Peyer's patch (tissue), 4 donors: Measurements from ENCODE around the gene BHLHE41. TPM values are rescaled to one million over a fixed set of nuclear protein-coding genes. Genes with fewer than 3 reads are reported as not detected.

ENCODE experiments used
- DNase-seq, 3 donors: peaks; one replicate each; pipeline ENCODE4 v3.0.0-alpha.2; 2017 to 2019
- H3K27ac ChIP-seq, 4 donors: fragments of 200-600 bp; sonication (generic); one replicate each; pipeline ENCODE4 v1.5.1; 2016 to 2019
- H3K27me3 ChIP-seq, 2 donors: fragments of 200-600 bp; sonication (generic); one replicate each; pipeline ENCODE4 v1.5.1; 2019
- H3K36me3 ChIP-seq, 3 donors: fragments of 200-600 bp; sonication (generic); one replicate each; pipeline ENCODE4 v1.5.1; 2016 to 2019
- H3K4me1 ChIP-seq, 4 donors: fragments of 200-600 bp; sonication (generic); one replicate each; pipeline ENCODE4 v1.5.1; 2016 to 2019
- H3K4me3 ChIP-seq, 4 donors: fragments of 200-600 bp; sonication (generic); 1 replicate in 3 of 4; 2 replicates in 1 of 4; pipeline ENCODE4 v1.5.1; 2016 to 2019; ENCODE audit warnings: mild to moderate bottlenecking in 1 of 4
- H3K9me3 ChIP-seq, 4 donors: fragments of 200-600 bp; sonication (generic); one replicate each; pipeline ENCODE4 v1.5.1; 2016 to 2019; ENCODE audit warnings: mild to moderate bottlenecking in 1 of 4
- CTCF ChIP-seq, 6 experiments: fragments of 450-650 bp in 4 of 6; fragments of 200-600 bp in 2 of 6; sonication (generic) in 1 of 6; IDR thresholded peaks; one replicate each; pipeline ENCODE4 v1.5.1; 2017 to 2019; ENCODE audit warnings: antibody characterized with exemption in 6 of 6, mild to moderate bottlenecking in 3 of 6, moderate library complexity in 1 of 6
- POLR2A ChIP-seq, 2 donors: fragments of 450-650 bp; IDR thresholded peaks; one replicate each; pipeline ENCODE4 v1.5.1; 2017; ENCODE audit warnings: antibody characterized with exemption in 2 of 2, mild to moderate bottlenecking in 2 of 2, moderate library complexity in 2 of 2
- total RNA-seq, 4 donors: library from RNA; depleted of rRNA; stranded (reverse); fragments of >200 nt; gene quantifications; one replicate each; pipeline ENCODE4 v1.1.0, GENCODE V29; 2016

The BHLHE41 gene
- total RNA-seq, 4 donors from 2014 or later: 0.18 to 11.6 (median 2.2) TPM

- H3K27ac ChIP-seq: peak overlapping the region in 2 of 4 donors; percentile 48 to 69
- no peak overlapping the region for H3K4me3 ChIP-seq
- no peaks in the 10 kb centered on the region for H3K9me3 ChIP-seq
- peaks cover 0 to 7% (median 0%) of the 10 kb centered on the region in 4 donors for H3K4me1 ChIP-seq
- TF ChIP-seq POLR2A (IDR thresholded peaks at IDR 0.05) (no peak), CTCF (IDR thresholded peaks at IDR 0.05) (no peak)
- DNase-seq: peak in 1 of 3 donors; percentile 69
- no peaks in the 10 kb centered on the region for H3K27me3 ChIP-seq
- no peaks in the 10 kb centered on the region for H3K36me3 ChIP-seq
Measured at GRCh38 chr12:26101350-26101734, 23.5 kb downstream of the BHLHE41 start.

- no peaks in the 10 kb centered on the region for H3K36me3 ChIP-seq
- no peak overlapping the region for H3K4me3 ChIP-seq
- H3K4me1 ChIP-seq: peaks cover 0 to 7% (median 0%) of the 10 kb centered on the region in 4 donors
- H3K27me3 ChIP-seq: no peaks in the 10 kb centered on the region
- TF ChIP-seq CTCF (IDR thresholded peaks at IDR 0.05): no peak
- no peak for TF ChIP-seq POLR2A (IDR thresholded peaks at IDR 0.05)
- no peaks in the 10 kb centered on the region for H3K9me3 ChIP-seq
- peak overlapping the region in 2 of 4 donors; percentile 48 to 69 for H3K27ac ChIP-seq
- DNase-seq: no peak
Measured at GRCh38 chr12:26100666-26101349, 24.0 kb downstream of the BHLHE41 start.

GRCh38 chr12:26097046-26097878 lies 27.6 kb downstream of the BHLHE41 start:
- Histone ChIP-seq H3K4me1 (peaks cover 0 to 7% (median 0%) of the 10 kb centered on the region in 4 donors), H3K9me3 (no peaks in the 10 kb centered on the region), H3K27me3 (no peaks in the 10 kb centered on the region), H3K36me3 (no peaks in the 10 kb centered on the region), H3K4me3 (no peak overlapping the region), H3K27ac (no peak overlapping the region)
- peak; percentile 38 to 81 (median 68) for DNase-seq
- TF ChIP-seq POLR2A (IDR thresholded peaks at IDR 0.05) (no peak), CTCF (IDR thresholded peaks at IDR 0.05) (peak; percentile 61 to 93 (median 88))

GRCh38 chr12:26096036-26096435 lies 28.8 kb downstream of the BHLHE41 start:
- no peak overlapping the region for H3K4me3 ChIP-seq
- no peak overlapping the region for H3K27ac ChIP-seq
- no peaks in the 10 kb centered on the region for H3K27me3 ChIP-seq
- no peak for DNase-seq
- TF ChIP-seq POLR2A (IDR thresholded peaks at IDR 0.05) (no peak), CTCF (IDR thresholded peaks at IDR 0.05) (no peak)
- H3K36me3 ChIP-seq: no peaks in the 10 kb centered on the region
- no peaks in the 10 kb centered on the region for H3K4me1 ChIP-seq
- no peaks in the 10 kb centered on the region for H3K9me3 ChIP-seq

GRCh38 chr12:26095186-26095585 lies 29.7 kb downstream of the BHLHE41 start:
- H3K4me3 ChIP-seq: no peak overlapping the region
- H3K27me3 ChIP-seq: no peaks in the 10 kb centered on the region
- H3K9me3 ChIP-seq: no peaks in the 10 kb centered on the region
- no peaks in the 10 kb centered on the region for H3K4me1 ChIP-seq
- DNase-seq: no peak
- TF ChIP-seq CTCF (IDR thresholded peaks at IDR 0.05): no peak
- TF ChIP-seq POLR2A (IDR thresholded peaks at IDR 0.05): no peak
- no peaks in the 10 kb centered on the region for H3K36me3 ChIP-seq
- no peak overlapping the region for H3K27ac ChIP-seq
